C4-2B (cell line): ENCODE measurements around the gene FAM111A.

Experiments used
- H3K27ac ChIP-seq: fragments of 450-650 bp; 2 replicates; pipeline ENCODE4 v1.5.1; 2017
- ZFX ChIP-seq: fragments of 450-650 bp; IDR thresholded peaks from 2 replicates; pipeline ENCODE4 v1.6.1; 2017
- TF ChIP-seq, protein P1 (sequence below): fragments of 450-650 bp; conservative IDR thresholded peaks from 2 replicates; pipeline ENCODE4 v1.5.1; 2017; ENCODE audit warnings: mild to moderate bottlenecking

The FAM111A gene

GRCh38 chr11:59189986-59190385 is 47.3 kb downstream of the FAM111A start:
- TF ChIP-seq, protein P1, sequence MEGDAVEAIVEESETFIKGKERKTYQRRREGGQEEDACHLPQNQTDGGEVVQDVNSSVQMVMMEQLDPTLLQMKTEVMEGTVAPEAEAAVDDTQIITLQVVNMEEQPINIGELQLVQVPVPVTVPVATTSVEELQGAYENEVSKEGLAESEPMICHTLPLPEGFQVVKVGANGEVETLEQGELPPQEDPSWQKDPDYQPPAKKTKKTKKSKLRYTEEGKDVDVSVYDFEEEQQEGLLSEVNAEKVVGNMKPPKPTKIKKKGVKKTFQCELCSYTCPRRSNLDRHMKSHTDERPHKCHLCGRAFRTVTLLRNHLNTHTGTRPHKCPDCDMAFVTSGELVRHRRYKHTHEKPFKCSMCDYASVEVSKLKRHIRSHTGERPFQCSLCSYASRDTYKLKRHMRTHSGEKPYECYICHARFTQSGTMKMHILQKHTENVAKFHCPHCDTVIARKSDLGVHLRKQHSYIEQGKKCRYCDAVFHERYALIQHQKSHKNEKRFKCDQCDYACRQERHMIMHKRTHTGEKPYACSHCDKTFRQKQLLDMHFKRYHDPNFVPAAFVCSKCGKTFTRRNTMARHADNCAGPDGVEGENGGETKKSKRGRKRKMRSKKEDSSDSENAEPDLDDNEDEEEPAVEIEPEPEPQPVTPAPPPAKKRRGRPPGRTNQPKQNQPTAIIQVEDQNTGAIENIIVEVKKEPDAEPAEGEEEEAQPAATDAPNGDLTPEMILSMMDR = no peak
- no peak for TF ChIP-seq ZFX

GRCh38 chr11:59191095-59191494 is 48.4 kb downstream of the FAM111A start:
- H3K27ac ChIP-seq = no peak overlapping the region
- TF ChIP-seq ZFX = no peak
- TF ChIP-seq, protein P1 = no peak

More at GRCh38 chr11:59189986-59190385, 47.3 kb downstream of the FAM111A start:
- H3K27ac ChIP-seq = no peak overlapping the region

DNA sequence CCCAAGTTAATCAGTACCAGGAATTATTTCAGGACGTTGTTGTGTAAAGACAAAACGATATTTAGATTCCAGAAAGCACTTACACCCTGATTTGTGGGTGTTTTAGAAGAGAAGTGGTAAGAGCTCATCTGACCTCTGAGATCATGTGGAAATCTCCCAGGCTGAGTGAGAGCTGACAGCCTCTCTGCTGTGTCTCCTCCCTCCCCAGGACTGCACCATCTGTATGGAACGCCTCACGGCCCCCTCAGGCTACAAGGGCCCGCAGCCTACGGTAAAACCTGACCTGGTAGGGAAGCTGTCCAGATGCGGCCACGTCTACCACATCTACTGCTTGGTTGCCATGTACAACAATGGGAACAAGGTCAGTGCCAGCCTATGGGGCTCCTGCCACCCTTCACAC is 49.2 kb downstream of the FAM111A start:
- no peak overlapping the region for H3K27ac ChIP-seq
- TF ChIP-seq ZFX = no peak
- TF ChIP-seq, protein P1 = no peak

DNA sequence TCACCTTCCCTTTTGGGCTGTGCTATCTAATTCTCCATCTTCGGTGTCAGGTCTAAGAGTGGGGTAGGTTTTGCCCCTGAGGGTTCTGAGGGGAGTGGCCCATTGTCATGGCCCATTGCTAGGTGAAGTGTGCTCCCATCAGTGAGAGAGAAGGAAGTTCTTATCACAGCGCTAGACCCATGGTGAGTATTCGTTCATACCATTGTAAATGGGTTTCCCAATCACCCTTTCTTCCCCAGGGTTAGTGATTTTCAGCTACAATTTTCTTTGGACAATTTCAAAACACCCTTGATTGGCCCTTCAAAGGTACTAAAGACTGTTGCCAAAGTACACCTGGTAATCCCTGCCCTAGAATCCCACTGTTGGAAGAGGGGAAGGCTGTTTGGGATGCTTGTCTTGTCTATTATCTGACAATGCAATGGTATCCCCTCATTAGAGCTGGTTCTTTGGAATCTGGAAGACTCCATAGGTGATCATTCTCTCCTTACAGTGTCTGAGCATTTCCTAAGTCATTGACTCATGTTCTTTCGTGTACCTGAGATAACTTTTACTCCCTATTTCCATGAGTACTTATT is 49.9 kb downstream of the FAM111A start:
- no peak overlapping the region for H3K27ac ChIP-seq
- TF ChIP-seq ZFX = no peak
- TF ChIP-seq, protein P1 = no peak

GRCh38 chr11:59193587-59194130 is 51.0 kb downstream of the FAM111A start:
- TF ChIP-seq, protein P1 = no peak
- TF ChIP-seq ZFX = no peak
- no peak overlapping the region for H3K27ac ChIP-seq

- H3K27ac ChIP-seq = no peak overlapping the region
- TF ChIP-seq, protein P1 = no peak
- no peak for TF ChIP-seq ZFX
Observed at GRCh38 chr11:59195586-59195985, 52.9 kb downstream of the FAM111A start.

GRCh38 chr11:59196777-59197176 is 54.1 kb downstream of the FAM111A start:
- TF ChIP-seq, protein P1 = no peak
- TF ChIP-seq ZFX = no peak
- H3K27ac ChIP-seq = no peak overlapping the region
